Activated T-helper 17 cell treated with anti-CD3 and anti-CD28 coated beads, Interleukin-2, amount 50 U/mL, for 72 hours (primary cell): ENCODE data around the gene GLB1L2. TPM values are rescaled to one million over a fixed set of nuclear protein-coding genes. Genes with fewer than 3 reads are reported as not detected.

Experiments used
- ATAC-seq: fragments of 150-1000 bp; cut with Tn5 transposase; replicated peaks from 2 replicates; pipeline ENCODE4 v1.10.0; 2021; ENCODE audit warnings: mild to moderate bottlenecking, moderate library complexity
- H3K27ac Mint-ChIP-seq: one replicate; pipeline ENCODE4 v1.8.0; 2022; ENCODE audit warnings: mixed read lengths
- H3K27me3 Mint-ChIP-seq: one replicate; pipeline ENCODE4 v1.8.0; 2022; ENCODE audit warnings: mixed read lengths
- H3K36me3 Mint-ChIP-seq: one replicate; pipeline ENCODE4 v1.8.0; 2022; ENCODE audit warnings: low read depth, mild to moderate bottlenecking, mixed read lengths
- H3K4me1 Mint-ChIP-seq: one replicate; pipeline ENCODE4 v1.8.0; 2022; ENCODE audit warnings: mixed read lengths
- H3K4me3 Mint-ChIP-seq: one replicate; pipeline ENCODE4 v1.8.0; 2022; ENCODE audit warnings: mild to moderate bottlenecking, mixed read lengths
- H3K9me3 Mint-ChIP-seq: one replicate; pipeline ENCODE4 v1.8.0; 2022; ENCODE audit warnings: mixed read lengths
- total RNA-seq, 2 donors: library from RNA; stranded (reverse); gene quantifications; one replicate each; pipeline ENCODE4 v1.2.3, GENCODE V29; 2022

Gene GLB1L2
- total RNA-seq, 2 donors from 2014 or later, result 2.0 to 4.0 TPM

DNA sequence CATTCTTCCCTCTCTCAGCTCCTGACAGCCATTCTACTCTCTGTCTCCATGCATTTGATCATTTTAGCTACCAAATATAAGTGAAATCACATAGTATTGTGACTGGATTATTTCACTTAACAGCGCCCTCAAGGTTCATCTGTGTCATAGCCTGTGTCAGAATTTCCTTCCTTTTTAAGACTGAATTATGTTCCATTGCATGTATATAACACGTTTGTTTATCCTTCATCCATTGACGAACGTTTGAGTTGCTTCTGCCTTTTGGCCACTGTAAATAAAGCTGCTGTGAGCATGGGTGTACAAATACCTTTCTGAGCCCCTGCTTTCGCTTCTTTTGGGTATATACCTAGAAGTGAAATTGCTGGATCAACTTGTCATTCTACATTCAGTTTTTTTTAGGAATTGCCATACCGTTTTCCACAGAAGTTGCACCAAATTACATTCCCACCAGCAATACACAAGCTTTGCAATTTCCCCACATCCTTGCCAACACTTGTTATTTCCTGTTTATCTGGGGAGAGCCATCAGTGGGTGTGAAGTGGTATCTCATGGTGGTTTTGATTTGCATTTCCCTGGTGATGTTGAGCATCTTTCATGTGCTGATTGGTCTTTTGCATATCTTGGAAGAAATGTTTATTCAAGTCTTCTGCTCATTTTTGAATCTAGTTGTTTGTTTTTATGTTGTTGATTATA is 17.5 kb downstream of the GLB1L2 start:
- Mint-ChIP-seq H3K9me3 (no peaks in the 10 kb centered on the region), H3K27me3 (no peaks in the 10 kb centered on the region), H3K36me3 (no peaks in the 10 kb centered on the region), H3K4me3 (no peak overlapping the region), H3K27ac (peak overlapping the region; percentile 11), H3K4me1 (peaks cover 14% of the 10 kb centered on the region)
- peak; percentile 44 for ATAC-seq

DNA sequence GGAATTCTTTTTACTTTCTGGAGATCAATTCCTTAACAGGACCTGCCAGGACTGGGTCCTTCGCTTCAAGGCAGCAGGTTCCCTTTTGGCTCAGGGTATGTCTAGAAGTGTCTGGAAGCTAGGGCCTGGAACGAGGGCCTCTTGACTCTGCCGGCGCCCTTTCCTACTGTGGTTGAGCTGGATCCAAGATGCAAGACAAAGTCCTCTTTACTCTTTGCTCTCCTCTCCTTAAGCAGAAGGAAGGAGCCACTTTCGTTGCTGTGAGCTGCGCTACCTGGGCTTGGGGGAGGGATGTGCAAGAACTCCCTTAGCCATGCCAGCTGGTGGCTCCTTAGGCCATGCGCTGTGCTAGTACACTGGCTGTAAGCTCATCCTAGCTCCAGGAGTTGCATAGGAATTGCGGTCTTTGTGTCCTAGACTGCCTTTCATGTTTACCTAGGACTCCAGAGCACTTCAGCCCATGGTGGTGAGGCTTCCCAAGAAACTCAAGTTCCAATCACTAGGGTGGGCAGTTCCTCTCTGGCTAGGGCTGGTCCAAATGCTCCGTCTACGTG is 18.1 kb downstream of the GLB1L2 start:
- Mint-ChIP-seq H3K27me3 (no peaks in the 10 kb centered on the region), H3K27ac (peak overlapping the region; percentile 48), H3K9me3 (no peaks in the 10 kb centered on the region), H3K4me3 (no peak overlapping the region), H3K4me1 (peaks cover 14% of the 10 kb centered on the region), H3K36me3 (no peaks in the 10 kb centered on the region)
- no peak for ATAC-seq

DNA sequence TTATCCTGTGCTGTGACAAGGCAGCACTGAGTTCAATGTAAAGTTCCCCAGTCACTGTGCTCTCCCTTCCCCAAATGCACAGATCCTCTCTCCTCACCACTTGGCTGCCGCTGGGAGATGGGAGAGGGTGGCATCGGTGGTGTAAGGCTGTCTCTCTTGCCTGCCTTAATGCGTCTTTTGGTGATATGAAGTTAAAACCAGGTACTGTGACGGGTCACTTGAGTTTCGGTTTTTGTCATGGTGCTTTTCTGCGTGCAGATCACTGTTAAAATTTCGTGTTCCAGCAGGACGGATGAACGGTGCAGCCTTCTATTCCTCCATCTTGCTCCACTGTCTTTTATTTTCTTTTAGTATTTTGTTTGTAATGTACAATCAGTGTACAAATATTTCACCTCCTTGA is 18.6 kb downstream of the GLB1L2 start:
- Mint-ChIP-seq H3K27ac (peak overlapping the region; percentile 48), H3K9me3 (no peaks in the 10 kb centered on the region), H3K27me3 (no peaks in the 10 kb centered on the region), H3K36me3 (no peaks in the 10 kb centered on the region), H3K4me3 (no peak overlapping the region), H3K4me1 (peaks cover 14% of the 10 kb centered on the region)
- no peak for ATAC-seq

DNA sequence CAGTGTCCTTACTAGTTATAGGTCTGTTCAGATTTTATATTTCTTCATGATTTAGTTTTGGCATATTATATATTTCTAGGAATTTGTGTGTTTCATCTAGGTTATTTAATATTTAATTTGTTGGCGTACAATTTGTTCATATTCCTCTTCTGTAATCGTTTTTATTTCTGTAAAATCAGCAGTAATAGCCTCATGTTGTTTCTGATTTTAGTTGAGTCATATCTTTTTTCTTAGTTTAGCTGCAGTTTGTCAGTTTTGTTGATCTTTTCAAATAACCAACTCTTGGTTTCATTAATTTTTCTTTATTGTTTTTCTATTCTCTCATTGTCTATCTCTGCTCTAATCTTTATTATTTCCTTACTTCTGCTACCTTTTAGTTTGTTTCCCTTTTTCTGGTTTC is 20.3 kb downstream of the GLB1L2 start:
- Mint-ChIP-seq H3K27ac (no peak overlapping the region), H3K4me1 (peaks cover 14% of the 10 kb centered on the region), H3K27me3 (no peaks in the 10 kb centered on the region), H3K9me3 (no peaks in the 10 kb centered on the region), H3K4me3 (no peak overlapping the region), H3K36me3 (no peaks in the 10 kb centered on the region)
- no peak for ATAC-seq

DNA sequence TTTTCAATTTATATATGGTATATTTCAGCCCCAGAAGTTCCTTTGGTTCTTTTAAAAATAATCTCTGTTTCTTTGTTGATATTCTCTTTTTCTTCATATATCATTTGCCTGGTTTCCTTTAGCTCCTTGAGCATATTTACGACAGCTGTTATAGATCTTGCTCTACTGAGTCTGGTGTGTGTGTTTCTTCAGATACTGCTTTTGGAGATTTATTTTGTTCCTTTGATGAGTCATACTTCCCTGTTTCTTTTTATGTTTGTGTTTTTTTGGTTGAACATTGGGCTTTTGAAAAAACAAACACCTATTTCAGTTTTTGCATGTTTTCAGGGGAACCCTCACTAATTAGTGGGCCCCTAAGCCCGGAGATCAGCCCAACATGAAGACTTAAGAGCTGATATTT is 23.3 kb downstream of the GLB1L2 start:
- H3K36me3 Mint-ChIP-seq, result no peaks in the 10 kb centered on the region
- H3K27ac Mint-ChIP-seq, result no peak overlapping the region
- no peak overlapping the region for H3K4me3 Mint-ChIP-seq
- peaks cover 9% of the 10 kb centered on the region for H3K4me1 Mint-ChIP-seq
- H3K27me3 Mint-ChIP-seq, result no peaks in the 10 kb centered on the region
- H3K9me3 Mint-ChIP-seq, result no peaks in the 10 kb centered on the region
- ATAC-seq, result no peak

DNA sequence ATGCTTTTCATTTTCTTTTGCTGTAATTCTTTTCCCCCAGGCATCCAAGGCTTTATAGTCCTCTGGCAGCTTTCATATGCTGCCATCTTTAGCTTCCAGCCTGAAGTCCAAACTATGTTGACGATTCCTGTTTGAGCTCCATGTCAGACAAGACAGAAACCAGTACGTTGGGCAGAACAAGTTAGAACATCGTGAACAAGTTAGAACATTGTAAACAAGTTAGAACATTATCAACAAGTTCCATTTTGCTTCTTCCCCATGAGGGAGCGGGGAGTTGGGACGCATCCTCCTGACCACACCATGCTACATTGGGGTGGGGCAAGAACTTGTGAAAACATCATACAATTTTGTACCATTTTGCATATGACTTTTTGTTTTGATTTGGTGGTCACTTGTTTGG is 23.9 kb downstream of the GLB1L2 start:
- Mint-ChIP-seq H3K4me1 (peaks cover 6% of the 10 kb centered on the region), H3K4me3 (no peak overlapping the region), H3K9me3 (no peaks in the 10 kb centered on the region), H3K27ac (no peak overlapping the region), H3K36me3 (no peaks in the 10 kb centered on the region), H3K27me3 (no peaks in the 10 kb centered on the region)
- ATAC-seq, result no peak

DNA sequence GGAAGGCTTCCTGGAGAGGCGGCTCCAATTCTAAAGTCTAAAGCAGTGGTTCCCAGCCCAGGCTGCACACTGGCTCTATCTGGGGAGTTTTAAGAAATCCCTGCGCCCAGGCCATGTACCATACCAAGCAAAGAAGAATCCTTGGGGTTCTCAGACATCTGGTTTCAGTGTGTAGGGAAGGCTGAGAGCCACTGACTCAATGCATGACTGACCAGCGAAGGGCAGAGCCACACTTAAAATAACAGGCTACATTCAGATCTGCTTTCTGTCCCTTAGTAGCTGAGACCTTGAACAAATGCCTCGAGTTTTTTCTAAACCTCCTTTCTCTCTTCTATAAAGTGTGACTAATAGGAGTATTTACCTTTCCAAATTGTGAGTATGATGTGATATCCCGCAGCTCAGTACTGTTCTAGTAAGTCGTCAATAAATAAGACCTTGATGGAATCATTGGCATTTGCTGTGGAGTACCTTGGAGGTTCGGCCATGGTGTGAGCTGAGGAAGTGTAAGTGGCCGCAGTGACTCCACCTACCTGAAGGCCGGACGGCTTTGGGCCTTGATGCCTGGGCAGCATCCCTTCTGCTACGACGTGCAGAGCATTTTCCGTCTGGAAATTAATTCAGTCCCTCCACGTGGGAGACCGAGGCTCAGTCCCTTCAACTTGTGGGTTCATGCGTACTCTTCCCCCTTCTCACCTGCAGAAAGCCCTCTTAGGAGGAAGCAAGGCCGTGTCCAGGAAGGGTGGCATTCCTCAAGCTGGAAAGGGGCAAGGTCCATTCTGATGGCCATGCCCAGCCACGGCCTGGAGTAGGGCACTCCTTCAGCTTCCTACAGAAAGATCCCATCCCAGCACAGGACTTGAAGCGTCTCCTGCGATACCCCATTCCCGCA is 25.1 kb downstream of the GLB1L2 start:
- ATAC-seq, result no peak
- Mint-ChIP-seq H3K27ac (no peak overlapping the region), H3K4me3 (no peak overlapping the region), H3K27me3 (peaks cover 2% of the 10 kb centered on the region), H3K36me3 (no peaks in the 10 kb centered on the region), H3K9me3 (no peaks in the 10 kb centered on the region), H3K4me1 (peaks cover 9% of the 10 kb centered on the region)

DNA sequence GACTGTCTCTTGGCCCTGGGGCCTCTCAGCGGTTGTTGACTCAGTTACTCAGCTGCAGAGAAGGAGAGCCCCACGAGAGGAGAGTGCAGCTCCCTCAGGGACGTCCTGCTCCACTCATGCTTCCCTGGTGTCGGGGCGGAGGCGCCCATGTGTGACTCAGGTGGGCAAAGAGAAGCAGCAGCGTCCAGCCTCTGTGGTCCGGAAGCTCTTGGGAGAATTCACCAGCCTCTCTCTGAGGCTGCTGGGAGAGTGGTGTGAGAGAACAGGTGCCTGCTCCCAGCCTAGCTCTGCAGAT is 25.7 kb downstream of the GLB1L2 start:
- Mint-ChIP-seq H3K4me3 (no peak overlapping the region), H3K4me1 (peaks cover 13% of the 10 kb centered on the region), H3K36me3 (no peaks in the 10 kb centered on the region), H3K27me3 (peaks cover 5% of the 10 kb centered on the region), H3K9me3 (no peaks in the 10 kb centered on the region), H3K27ac (no peak overlapping the region)
- ATAC-seq, result no peak

DNA sequence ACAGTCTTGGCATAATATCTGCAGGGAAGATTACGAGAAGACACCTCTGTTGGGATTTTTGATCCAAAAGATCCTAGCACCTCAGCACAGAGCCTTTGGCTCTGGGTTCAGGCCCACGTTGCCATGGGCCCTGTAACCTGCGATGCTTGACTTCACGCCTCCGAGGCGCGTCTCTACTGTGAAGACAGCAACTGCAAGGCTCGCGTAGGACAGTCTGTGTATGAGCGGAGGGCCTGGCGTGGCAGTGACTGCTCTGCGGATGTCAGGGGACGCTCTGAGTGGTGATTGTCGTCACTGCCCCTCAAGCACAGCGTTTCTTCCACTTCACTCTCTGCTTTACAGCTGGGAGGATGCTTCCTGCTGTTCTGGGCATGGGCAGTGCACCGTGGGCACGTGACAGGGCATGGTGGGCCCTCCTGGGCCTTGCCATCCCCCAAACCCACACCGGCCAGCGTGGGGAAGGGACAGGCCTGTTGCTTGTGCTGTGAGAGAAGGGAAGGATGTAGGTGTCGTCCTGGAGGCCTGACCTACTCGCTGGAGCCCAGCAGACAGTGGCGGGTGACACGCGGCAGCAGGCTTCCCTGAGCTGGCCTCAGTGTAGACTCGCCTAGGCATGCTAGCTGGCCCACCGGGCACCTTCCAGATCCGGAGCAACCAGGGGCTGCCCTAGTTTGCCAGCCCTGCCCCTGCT is 26.5 kb downstream of the GLB1L2 start:
- no peaks in the 10 kb centered on the region for H3K36me3 Mint-ChIP-seq
- peaks cover 5% of the 10 kb centered on the region for H3K27me3 Mint-ChIP-seq
- H3K4me3 Mint-ChIP-seq, result no peak overlapping the region
- H3K27ac Mint-ChIP-seq, result no peak overlapping the region
- no peak for ATAC-seq
- H3K9me3 Mint-ChIP-seq, result no peaks in the 10 kb centered on the region
- peaks cover 13% of the 10 kb centered on the region for H3K4me1 Mint-ChIP-seq

DNA sequence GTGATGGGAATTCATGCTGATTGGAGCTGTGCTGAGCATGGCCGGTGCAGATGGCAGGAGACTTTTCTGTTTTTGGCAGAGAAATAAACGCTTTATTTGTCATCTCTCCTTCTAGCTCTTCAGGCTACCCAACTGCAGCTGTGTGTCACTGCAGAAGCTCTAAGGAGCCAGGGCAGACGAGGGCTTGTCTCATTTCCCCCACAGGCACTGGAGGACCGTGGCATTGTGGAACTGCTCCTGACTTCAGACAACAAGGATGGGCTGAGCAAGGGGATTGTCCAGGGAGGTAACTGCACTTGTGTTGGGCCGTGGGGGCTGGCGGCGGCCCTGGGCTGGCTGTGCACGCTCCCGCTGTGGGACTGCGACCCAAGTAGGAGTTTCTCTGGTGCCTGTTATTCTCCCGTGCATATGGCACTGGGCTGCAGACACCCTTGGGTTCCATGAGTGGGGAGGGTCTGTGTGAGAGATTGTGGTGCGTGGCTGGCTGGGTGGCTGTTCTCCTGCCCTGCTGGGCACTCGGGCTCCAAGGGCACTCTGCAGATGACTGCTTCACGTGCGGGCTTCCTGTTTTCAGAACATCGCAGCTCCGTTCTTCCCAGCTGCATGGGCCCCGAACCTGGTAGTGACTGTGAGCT is 27.2 kb downstream of the GLB1L2 start:
- Mint-ChIP-seq H3K4me3 (no peak overlapping the region), H3K27me3 (peaks cover 5% of the 10 kb centered on the region), H3K9me3 (no peaks in the 10 kb centered on the region), H3K27ac (no peak overlapping the region), H3K36me3 (no peaks in the 10 kb centered on the region), H3K4me1 (peaks cover 13% of the 10 kb centered on the region)
- ATAC-seq, result no peak

DNA sequence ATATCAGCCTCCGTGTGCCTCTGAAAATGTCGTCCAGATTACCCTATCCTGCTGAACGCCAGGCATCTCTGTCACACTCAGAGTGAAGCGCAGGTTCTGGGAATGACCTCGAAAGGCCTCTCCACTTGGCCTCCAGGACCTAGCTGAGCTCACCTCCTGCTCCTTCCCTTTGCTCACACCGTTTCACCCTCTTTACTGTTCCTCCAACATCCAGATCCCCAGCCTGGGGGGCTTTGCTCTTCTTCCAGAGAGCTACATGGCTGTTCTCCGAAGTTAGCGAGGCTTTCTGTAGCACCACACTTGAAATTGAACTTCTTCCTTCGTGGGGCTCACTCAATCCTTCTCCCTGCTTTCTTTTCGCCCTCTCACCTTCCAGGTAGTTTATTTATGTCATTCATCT is 27.9 kb downstream of the GLB1L2 start:
- Mint-ChIP-seq H3K4me1 (peaks cover 13% of the 10 kb centered on the region), H3K4me3 (peak overlapping the region; percentile 40), H3K27ac (peak overlapping the region; percentile 28), H3K27me3 (peaks cover 5% of the 10 kb centered on the region), H3K36me3 (no peaks in the 10 kb centered on the region), H3K9me3 (no peaks in the 10 kb centered on the region)
- ATAC-seq, result no peak

DNA sequence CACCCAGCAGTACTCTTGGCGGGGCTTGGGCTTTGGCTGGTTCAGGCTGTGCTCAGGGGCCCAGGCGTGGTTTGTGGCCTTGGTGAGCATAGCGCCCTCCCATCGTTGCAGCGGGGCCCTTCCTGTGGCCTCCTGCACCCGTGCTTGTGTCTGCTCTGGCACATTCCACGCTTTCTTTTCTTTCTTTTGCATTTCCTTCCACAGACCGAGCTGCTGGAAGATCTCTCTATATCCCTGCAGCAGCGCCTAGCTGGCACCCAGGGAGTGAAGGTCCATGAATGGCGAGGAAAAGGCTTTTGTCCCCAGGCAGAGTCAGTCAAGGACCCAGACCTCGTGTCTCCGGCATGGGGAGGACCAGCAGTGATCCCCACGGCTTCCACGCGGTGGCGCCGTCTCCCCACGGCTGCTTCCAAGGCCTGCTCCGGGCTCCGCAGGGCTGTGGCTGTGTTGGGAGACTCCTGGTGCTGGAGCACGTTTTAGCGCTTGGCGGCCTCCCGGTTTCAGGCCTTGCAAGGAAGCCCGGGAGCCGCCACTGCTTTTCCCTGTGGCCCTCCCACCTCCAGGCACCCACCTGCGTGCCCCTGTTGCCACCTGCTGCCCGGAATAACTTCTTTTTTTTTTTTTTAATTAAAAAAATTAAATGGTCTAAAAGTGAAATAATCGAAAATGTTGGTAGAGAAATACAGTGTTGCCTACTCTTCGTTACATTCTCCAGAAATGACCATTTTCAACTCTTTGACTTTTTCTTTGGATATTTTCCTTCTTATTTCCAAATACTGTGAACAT is 28.5 kb downstream of the GLB1L2 start:
- peak; percentile 95 for ATAC-seq
- no peaks in the 10 kb centered on the region for H3K9me3 Mint-ChIP-seq
- H3K27ac Mint-ChIP-seq, result peak overlapping the region; percentile 28
- peak overlapping the region; percentile 40 for H3K4me3 Mint-ChIP-seq
- H3K36me3 Mint-ChIP-seq, result no peaks in the 10 kb centered on the region
- H3K27me3 Mint-ChIP-seq, result peaks cover 5% of the 10 kb centered on the region
- H3K4me1 Mint-ChIP-seq, result peaks cover 13% of the 10 kb centered on the region

DNA sequence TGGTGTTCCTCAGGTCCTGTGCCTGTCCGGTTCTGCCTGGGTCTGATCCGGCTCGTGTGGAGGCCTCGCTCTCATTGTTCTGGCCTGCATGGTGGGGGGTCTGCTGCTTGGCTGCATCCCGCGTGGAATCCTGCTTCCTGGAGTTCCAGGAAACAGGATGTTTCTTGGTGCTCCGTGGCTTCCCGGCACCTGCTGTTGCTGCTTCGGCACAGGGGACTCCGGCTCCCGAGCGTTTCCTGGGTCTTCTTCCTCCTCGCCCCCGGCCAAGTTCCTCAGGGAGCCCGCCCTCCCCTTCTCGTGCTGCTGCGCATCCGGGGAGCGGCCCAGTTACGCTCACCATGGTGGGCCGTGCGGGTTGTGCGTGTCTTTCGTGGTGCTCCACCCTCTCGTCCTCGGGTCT is 29.9 kb downstream of the GLB1L2 start:
- peaks cover 5% of the 10 kb centered on the region for H3K27me3 Mint-ChIP-seq

More for the DNA sequence above, 29.9 kb downstream of the GLB1L2 start:
- ATAC-seq, result no peak
- Mint-ChIP-seq H3K27ac (no peak overlapping the region), H3K4me3 (no peak overlapping the region), H3K9me3 (no peaks in the 10 kb centered on the region), H3K4me1 (peaks cover 13% of the 10 kb centered on the region), H3K36me3 (no peaks in the 10 kb centered on the region)
